GM20431 (cell line): ENCODE results near the gene DEAF1.

ENCODE experiments used
- in situ Hi-C: fragments of 300-500 bp; cut with MseI, MboI; formaldehyde crosslinking; loops from one replicate; pipeline ENCODE4 v1.15.0; 2020; ENCODE audit warnings: low sequenced_read_pairs; ENCODE audit not compliant: unreplicated experiment

Gene DEAF1

GRCh38 chr11:635945-636510 lies 59.0 kb downstream of the DEAF1 start:
- in situ Hi-C loops, result no loop called here

GRCh38 chr11:630871-631270 lies 64.2 kb downstream of the DEAF1 start:
- in situ Hi-C loops, result no loop called here

DNA sequence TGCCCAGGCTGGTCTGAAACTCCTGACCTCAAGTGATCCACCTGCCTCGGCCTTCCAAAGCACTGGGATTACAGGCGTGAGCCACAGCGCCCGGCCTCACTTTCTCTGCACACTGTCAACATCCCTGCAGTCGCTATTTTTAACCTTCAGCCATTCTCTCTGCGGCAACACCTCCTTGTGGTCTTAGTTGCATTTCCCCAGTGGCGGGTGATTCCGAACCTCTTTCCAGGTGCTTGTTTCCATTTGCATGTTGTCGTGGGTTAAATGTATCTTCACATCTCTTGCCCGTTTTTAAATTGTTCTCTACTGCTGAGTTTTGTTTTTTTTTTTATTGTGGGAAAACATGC lies 65.8 kb downstream of the DEAF1 start:
- in situ Hi-C loops, result no loop called here

DNA sequence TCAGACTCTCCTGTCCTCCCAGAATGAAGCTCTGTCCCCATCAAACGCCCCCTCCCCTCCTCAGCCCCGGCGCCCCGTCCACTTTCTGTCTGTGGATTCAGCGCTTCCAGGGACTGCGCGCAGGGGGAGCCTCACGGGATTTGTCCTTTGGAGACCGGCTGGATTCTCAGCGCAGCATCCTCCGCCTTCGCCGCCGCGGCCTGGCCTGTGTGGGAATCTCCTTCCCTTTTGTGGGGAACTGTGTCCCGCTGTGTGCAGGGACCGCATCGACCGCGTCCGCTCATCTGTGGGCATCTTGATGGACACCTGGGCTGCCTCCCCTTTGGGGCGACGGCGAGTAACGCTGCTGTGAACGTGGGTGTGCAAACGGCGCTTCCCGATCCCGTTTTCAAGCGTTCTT lies 67.0 kb downstream of the DEAF1 start:
- in situ Hi-C loops, result no loop called here

DNA sequence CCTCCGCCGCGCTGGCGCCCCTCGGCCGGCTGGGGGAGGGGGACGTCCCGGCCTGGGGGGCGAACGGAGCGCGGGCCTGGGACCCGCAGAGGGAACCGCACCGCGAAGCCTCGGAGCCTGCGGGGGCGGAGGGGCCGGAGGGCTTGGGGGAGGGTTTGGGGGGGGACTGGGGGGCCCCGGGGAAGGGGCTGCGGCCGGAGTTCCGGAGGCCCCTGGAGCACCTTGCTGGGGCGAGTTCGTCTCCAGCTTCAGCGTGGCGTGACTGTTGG lies 67.8 kb downstream of the DEAF1 start:
- in situ Hi-C loops, result no loop called here

DNA sequence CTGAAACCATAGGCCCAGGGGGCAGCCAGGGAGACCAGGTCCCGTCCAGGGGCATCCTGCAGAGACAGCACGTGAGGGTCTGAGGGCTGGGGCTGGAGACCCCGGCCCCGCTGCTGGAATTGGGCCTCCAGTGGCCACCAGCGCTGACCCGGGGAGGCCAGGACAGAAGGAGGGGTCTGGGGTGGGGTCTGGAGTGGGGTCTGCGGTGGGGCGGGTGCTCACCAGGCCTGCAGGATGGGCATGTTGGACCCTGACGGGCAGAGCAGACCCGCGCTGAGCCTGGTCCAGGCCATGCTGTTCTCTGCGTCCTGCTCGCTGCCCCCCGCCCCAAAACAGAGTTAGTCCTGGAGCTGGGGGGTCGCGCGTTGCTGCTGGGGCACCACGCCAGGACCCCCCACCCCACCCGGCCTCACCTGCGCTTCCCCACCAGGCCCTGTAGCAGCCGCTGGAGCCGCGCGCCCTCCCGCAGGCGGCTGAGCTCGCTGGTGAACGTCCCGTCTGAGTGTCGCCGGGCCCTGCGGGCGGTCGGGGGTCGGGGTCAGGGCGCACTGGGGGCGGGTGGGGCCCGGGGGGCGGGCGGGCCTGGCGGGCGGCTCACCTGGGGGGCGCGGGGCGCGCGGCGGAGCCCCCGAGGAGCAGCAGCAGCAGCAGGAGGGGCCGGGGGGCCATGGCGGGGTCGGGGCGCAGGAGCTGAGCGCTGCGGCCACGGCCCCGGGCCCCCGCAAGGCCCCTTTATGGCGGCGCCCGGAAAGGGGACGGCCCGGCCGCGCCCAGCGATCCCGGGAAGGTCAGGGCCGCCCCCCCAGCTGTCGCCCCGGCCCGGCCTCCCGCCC lies 68.3 kb downstream of the DEAF1 start, which contains the start of gene SCT:
Gene SCT, minus strand, starts transcription at position 707 of the 833 bp plus-strand sequence. Its CDS starts 38 bp downstream, at position 669.
- in situ Hi-C loops, result no loop called here

GRCh38 chr11:625636-626268 lies 69.3 kb downstream of the DEAF1 start:
- in situ Hi-C loops, result no loop called here

- in situ Hi-C loops, result no loop called here
These were observed 70.1 kb downstream of the DEAF1 start, which contains the start of gene CDHR5 for GRCh38 chr11:624705-625635. Gene CDHR5 (minus strand): TSS chr11:624955. CDS start chr11:624902, 53 bp downstream.

DNA sequence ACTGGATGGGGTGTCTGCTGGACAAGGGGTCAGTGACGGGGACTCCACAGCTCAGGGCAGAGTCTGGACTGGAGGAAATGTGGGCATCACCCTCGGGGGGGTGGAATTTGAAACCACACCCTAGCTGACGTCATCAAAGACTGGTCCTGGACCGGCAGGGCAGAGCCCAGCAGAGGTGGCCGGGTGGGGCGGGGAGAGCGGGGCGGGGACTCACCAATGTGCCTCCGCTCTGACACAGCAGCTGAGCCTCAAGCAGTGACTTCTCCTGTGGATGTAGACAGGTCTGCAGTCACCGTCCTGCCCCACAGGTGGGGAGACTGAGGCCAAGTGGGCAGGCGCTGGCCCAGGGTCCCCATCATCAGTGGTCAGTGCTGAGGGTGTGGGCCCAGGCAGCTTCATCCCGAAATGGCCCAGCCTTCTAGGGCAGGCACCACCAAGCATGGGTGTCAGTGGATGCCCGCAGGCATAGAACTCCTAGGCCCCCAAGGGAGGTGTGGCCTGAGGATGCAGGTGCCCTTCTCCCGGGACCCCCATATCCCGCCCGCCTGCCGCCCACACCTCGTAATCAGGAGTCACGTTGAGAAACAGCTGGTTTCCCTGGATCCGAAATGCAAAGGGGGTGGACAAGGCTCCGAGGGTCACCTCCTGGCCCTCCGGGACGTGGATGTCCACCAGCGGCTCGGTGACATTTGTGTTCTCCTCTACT lies 70.9 kb downstream of the DEAF1 start:
- in situ Hi-C loops, result no loop called here

DNA sequence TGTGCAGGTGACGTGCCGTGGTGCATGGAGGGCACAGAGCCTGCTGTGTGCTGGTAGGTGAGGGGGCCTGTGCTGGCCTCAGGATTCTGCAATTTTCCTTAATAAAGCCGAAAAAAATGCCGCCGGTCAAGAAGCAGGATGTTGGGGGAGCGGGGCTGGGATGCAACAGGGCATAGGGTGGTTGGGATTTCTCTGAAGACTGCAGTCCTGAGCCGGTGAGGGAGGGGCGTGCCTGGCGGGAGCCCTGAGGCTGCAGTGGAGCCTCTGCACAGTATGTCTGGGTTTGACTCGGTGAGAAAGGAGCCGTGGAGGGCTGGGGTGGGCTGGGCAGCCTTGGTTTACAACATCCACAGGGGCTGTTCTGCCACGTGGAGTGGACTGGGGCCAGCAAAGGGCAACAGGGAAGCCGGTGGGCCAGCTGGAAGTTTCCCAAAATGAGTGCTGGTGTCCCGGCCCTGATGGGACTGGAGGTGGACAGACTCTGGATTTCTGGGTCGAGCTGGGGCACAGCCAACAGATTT lies 71.6 kb downstream of the DEAF1 start:
- in situ Hi-C loops, result no loop called here

- in situ Hi-C loops, result no loop called here
These were observed 73.2 kb downstream of the DEAF1 start for GRCh38 chr11:621838-622237.

DNA sequence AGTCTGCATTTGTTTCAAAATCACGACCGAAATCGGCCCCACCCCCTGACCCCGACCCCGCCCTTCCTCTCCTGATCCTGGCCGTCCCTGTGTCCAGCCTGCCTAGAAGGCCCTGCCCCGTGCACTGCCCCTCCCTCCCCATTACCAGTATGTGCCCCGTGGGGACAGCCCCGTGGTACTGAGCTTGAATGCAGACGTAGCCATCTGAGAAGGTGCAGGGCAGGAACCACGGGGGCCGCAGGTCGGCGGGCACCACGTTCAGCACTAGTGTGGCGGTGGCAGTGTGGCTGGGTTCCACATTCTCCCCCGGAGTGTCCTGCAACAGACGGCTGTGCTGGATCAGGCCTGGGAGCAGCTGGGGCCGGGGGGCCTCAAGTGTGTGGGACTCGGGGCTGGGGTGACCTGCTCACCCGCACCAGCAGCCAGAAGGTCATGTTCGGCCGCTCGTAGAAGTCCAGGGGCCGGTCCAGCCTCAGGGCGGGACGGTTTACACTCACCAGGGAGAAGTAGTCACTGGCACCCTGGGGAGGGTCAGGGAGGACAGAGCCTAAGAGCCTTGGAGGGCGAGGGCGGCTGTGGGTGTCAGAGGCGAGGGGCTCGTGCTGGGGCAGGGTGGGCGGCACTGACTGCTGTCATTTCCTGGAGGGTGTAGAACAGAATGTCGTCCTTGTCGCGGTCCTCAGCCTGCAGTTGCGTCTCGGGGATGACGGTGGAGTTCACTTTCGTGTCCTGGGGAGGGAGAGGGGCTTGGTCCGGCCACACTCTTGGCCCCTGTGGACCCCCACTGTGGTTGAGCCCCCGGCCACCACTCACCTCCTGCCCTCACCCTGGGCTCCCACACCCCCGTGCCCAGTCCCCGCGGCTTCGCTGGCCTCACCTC lies 73.8 kb downstream of the DEAF1 start:
- in situ Hi-C loops, result no loop called here

GRCh38 chr11:620201-620600 lies 74.8 kb downstream of the DEAF1 start:
- in situ Hi-C loops, result no loop called here

DNA sequence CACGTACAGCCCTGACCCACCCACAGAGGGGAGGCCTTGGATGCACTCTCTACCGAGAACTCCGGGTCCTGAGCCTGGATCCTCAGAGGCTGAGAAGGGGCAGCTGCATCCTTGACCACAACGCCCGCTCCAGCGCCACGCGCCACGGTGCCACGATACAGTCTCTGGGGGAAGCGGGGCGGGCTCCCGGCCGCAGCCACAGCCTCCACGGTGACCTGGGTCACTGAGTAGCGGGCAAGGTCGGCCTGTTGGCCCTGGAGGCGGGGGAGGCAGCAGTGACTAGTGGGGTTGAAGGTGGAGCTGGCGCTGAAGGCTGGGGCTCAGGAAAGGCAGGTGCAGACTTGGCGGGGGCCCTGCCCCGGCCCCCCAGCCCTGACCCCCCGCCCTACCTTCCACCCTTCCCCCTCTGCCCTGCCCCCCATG lies 75.4 kb downstream of the DEAF1 start:
- in situ Hi-C loops, result no loop called here

DNA sequence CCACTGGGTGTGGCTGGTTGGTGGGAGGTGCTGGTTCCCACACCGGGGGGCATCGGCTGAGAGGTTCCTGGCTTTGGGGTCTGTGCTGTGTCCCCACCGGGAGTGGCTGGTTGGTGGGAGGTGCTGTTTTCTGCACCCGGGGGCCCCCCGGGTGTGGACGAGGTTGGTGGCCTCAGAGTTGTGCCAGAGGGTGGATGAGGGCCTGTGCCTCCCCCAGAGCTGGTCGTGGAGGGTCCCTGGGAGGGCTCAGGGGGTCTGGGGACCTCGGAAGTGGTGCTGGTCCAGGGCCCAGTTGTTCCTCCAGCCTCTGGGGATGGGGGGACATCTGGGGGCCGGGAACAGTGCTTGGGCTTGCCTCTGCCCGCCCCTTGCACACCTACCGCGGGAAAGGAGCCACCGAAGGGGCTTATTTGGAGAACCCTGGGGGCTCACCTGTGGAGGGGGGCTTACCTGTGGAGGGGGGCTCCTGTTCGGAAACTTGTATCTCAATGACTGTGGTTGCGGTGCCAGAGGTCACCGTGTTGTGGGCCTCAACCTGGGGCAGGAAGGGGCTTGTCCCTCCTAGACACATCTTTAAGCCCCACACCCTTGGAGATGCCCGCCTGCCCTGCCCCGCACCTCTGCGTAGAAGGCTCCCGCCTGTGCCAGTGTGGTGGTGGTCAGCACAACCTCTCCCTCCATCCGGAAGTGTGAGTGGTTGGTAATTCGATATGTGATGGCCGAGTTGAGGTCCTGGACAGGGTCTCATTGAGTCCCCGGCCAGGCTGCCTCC lies 76.0 kb downstream of the DEAF1 start:
- in situ Hi-C loops, result no loop called here

DNA sequence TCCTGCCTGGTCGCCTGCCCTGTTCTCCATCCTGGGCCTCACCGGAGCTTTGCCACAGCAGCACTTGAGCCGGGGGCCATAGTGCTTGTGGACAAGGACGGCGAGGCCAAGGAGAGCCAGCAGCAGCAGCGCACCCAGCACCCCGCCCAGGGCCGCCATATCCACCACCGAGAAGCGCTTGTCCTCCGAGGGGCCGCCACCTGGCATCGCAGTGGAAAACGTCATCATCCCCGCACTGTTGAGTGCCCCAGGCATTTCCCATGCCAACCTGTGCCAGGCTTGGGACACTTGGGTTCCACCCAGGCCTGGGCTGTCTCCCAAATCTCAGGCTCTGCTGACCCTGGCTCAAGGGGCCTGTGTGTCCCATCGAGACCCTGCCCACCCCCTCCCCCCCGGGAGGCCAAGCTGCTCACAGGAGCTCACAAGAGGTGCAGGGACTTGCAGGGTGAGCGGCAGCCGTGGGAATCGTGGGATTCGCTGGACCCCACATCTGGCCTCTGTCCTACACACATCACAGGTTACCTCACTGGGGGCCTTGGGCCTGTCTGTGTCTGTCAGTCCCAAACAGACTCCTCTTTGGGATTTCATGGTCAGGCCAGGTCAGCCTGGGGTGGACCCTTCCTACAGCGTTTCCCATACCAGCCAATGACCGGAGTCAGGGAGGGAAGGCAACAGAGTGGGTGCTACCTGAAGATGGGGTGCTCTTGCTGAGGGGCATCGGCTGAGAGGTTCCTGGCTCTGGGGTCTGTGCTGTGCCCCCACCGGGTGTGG lies 76.9 kb downstream of the DEAF1 start:
- in situ Hi-C loops, result no loop called here

- in situ Hi-C loops, result no loop called here
These were observed 77.7 kb downstream of the DEAF1 start for GRCh38 chr11:617199-617911.
